PC-3 (cell line): ENCODE results near the gene SPG7.

Experiments
- CTCF ChIP-seq: fragments of 300-600 bp; sonication (generic); conservative IDR thresholded peaks from 2 replicates; pipeline ENCODE4 v1.5.1; 2017; ENCODE audit warnings: antibody characterized with exemption, low read depth, mild to moderate bottlenecking, low read length
- EZH2 ChIP-seq: fragments of 300-600 bp; sonication (generic); IDR thresholded peaks from one replicate; pipeline ENCODE4 v1.6.1; 2017; ENCODE audit warnings: antibody characterized with exemption, mild to moderate bottlenecking, low read length; ENCODE audit not compliant: unreplicated experiment
- EZH2phosphoT487 ChIP-seq: fragments of 300-600 bp; sonication (generic); IDR thresholded peaks from 2 replicates; pipeline ENCODE4 v1.6.1; 2018; ENCODE audit warnings: mild to moderate bottlenecking, antibody characterized with exemption, low read length, borderline replicate concordance

GRCh38 chr16:89562939-89563338 is 54.7 kb downstream of the SPG7 start:
- TF ChIP-seq EZH2phosphoT487 (no peak), EZH2 (no peak), CTCF (no peak)
